Fibroblast of villous mesenchyme (primary cell): ENCODE data around the gene OR6K2. TPM values are rescaled to one million over a fixed set of nuclear protein-coding genes. Genes with fewer than 3 reads are reported as not detected.

Source experiments
- DNase-seq: peaks from one replicate; pipeline ENCODE4 v3.0.0-alpha.2; 2010; ENCODE audit warnings: low read depth
- H3K4me3 ChIP-seq: 2 replicates; pipeline ENCODE4 v1.5.1; 2011; ENCODE audit warnings: low read depth, mild to moderate bottlenecking, low read length
- total RNA-seq: library from RNA; depleted of rRNA; stranded (reverse); fragments of >200 nt; gene quantifications from 2 replicates; pipeline ENCODE4 v1.2.3, GENCODE V29; 2012
- TF ChIP-seq, protein P1 (sequence below): IDR thresholded peaks from 2 replicates; pipeline ENCODE4 v1.5.1; 2012; ENCODE audit warnings: low read depth, mild to moderate bottlenecking, low read length; ENCODE audit not compliant: insufficient read depth

The OR6K2 gene
- total RNA-seq, 1 donor, result not detected

DNA sequence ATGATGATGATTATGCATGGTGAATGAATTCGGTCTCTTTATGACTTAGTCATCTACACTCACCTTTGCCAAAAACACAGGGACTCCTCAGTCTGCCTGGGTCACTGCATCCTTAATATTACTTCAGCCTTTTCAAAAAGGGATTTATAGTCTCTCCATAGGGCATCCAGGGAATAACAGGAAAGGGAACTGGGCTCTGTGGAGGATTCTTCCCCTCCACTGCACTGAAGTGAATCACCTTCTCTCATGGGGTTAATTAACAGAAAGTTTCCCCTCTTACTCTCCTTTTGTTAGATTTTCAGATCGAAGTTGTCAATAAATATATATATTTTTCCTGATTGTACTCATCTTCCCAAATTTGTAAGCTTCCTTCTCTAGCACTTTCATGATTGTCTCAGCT lies 20.2 kb upstream of the OR6K2 start, which contains the start of gene OR6K3:
TSS of gene OR6K3 (minus strand) at position 101 of the 400 bp plus-strand sequence. CDS start 2,605 bp downstream, outside the sequence.
- DNase-seq, result no peak
- H3K4me3 ChIP-seq, result no peak within 1 kb of the TSS
- TF ChIP-seq, protein P1, sequence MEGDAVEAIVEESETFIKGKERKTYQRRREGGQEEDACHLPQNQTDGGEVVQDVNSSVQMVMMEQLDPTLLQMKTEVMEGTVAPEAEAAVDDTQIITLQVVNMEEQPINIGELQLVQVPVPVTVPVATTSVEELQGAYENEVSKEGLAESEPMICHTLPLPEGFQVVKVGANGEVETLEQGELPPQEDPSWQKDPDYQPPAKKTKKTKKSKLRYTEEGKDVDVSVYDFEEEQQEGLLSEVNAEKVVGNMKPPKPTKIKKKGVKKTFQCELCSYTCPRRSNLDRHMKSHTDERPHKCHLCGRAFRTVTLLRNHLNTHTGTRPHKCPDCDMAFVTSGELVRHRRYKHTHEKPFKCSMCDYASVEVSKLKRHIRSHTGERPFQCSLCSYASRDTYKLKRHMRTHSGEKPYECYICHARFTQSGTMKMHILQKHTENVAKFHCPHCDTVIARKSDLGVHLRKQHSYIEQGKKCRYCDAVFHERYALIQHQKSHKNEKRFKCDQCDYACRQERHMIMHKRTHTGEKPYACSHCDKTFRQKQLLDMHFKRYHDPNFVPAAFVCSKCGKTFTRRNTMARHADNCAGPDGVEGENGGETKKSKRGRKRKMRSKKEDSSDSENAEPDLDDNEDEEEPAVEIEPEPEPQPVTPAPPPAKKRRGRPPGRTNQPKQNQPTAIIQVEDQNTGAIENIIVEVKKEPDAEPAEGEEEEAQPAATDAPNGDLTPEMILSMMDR, result no peak

DNA sequence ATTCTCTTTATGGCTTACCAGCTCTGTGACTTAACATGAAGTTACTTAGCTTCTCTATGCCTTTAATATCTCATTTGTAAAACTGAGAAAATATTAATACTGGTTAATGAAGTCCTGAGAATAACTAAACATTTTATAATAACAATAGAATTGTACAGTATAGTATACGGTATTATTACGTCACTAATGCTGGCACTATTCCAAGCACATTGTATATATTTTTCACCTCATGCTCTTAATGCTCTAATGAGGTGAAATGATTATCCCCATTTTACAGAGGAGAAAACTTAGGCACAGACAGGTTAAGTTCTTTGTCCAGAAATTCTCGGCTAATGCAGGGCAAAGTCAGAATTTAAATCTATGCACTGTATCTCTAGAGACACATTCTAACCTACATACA lies 19.2 kb upstream of the OR6K2 start:
- H3K4me3 ChIP-seq, result no peak overlapping the region
- no peak for DNase-seq
- TF ChIP-seq, protein P1, result no peak

DNA sequence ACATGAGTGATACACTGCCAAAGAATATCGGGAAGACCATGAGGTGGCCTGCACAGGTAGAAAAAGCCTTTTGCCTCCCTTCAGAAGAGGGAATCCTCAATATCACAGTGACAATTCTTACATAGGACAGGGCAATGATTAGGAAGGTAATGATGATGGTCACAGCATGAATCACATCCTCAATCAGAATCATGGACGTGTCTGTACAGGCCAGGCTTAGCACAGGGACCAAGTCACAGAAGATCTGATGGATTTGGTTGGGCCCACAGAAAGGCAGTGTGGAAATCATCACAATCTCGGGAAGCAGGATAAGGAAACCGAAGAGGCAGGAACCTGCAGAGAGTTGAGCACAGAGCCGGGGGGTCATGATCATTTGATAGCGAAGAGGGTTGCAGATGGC lies 16.9 kb upstream of the OR6K2 start:
- no peak for DNase-seq
- H3K4me3 ChIP-seq, result no peak overlapping the region

DNA sequence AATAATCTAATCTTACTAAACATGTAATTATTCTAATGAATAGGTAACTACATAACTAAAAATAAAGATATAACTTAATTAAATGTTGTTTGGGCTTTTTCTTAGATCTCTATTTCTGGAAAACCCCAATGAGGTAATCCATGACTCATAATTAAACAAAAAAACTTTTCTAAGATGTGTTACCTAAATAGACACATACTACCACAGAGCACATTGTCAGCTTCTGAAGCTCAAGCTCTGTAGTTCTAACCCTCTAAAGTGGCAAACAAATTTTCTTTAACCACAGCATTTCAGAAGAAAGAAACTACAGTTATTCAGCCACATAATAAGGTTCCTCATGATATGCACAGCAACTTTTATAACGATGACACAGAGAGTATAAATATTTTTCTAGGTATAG lies 15.9 kb upstream of the OR6K2 start:
- TF ChIP-seq, protein P1, result no peak
- no peak for DNase-seq
- no peak overlapping the region for H3K4me3 ChIP-seq

More for the DNA sequence above, 16.9 kb upstream of the OR6K2 start:
- TF ChIP-seq, protein P1, result no peak

DNA sequence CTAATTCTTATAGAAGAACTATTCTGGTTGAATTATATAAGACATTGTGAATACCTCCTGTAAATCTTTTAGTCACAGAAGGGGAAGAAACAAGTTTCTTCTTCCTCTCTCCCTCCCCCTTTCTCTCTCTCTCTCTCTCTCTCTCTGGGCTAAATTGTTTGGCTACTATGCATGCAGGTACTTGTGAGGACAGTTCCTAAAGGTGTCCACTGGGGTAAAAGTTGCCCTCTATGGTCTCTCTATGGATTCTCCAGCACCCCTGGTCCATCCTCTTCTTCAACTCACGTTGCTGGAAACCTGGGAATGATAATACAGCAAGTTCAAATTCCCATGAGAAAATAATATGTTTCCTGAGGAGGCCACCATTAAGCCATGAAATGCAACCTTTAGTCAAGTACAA lies 14.3 kb upstream of the OR6K2 start:
- DNase-seq, result no peak
- TF ChIP-seq, protein P1, result no peak
- no peak overlapping the region for H3K4me3 ChIP-seq

DNA sequence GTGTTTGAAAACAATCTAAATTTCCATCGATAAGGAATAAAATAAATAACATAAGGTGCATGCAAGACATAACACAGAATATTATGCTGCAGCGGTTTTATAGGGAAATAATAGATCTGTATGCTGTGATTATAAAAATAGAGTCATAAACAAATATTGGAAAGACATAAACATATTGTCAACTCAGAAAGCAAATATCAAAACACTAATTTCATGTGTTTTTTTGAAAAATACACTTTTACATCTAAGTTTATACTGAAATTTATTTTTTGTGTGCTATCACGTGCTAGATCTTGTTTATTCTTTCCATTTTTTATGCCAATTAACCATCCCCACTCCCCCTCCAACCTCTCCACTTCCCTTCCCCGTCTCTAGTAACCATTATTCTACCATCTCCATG lies 10.6 kb upstream of the OR6K2 start:
- DNase-seq, result no peak
- TF ChIP-seq, protein P1, result no peak
- H3K4me3 ChIP-seq, result no peak overlapping the region

DNA sequence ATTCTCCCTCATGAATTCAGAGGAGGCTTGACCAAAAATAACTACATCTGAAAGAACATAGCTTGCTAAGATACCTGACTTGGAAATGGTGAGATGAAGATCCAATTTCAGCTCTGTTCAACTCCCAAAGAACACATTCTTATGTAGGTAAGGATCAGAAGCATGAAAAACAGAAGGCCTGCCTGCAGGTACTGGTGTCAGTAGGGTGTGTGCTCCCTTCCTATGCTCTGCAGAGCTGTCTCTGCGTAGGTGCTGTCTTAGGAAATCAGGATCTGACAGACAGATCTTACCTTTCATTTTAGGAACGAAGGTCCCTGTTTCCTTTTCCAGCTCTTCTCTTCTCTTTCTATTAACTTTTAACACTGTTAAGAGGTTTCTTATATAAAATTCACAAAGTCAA lies 5.6 kb upstream of the OR6K2 start:
- TF ChIP-seq, protein P1, result no peak
- DNase-seq, result no peak
- no peak overlapping the region for H3K4me3 ChIP-seq
